GM12891 (cell line): ENCODE data around the gene PODN.

Experiments used
- DNase-seq: peaks from one replicate; pipeline ENCODE4 v3.0.0; 2011; ENCODE audit warnings: low spot score; ENCODE audit not compliant: insufficient read length
- FAIRE-seq: peaks from 2 replicates; lab custom pipeline; 2011; peaks lifted over from hg19 to GRCh38; lab: Jason Lieb, UNC
- PAX5 ChIP-seq: IDR thresholded peaks from 2 replicates; pipeline ENCODE4 v1.6.1; 2011; ENCODE audit warnings: low read length, moderate library complexity, mild to moderate bottlenecking; ENCODE audit not compliant: insufficient read depth, severe bottlenecking
- POLR2A ChIP-seq: IDR thresholded peaks from 2 replicates; pipeline ENCODE4 v1.6.1; 2011; ENCODE audit warnings: low read depth, low read length, control low read depth
- POLR2AphosphoS5 ChIP-seq: IDR thresholded peaks from 2 replicates; pipeline ENCODE4 v1.6.1; 2011; ENCODE audit warnings: low read depth, low read length, control low read depth
- POU2F2 ChIP-seq: IDR thresholded peaks from 2 replicates; pipeline ENCODE4 v1.6.1; 2011; ENCODE audit warnings: low read depth, mild to moderate bottlenecking, control low read depth, low read length, moderate library complexity
- SPI1 ChIP-seq: IDR thresholded peaks from 2 replicates; pipeline ENCODE4 v1.6.1; 2011; ENCODE audit warnings: low read depth, low read length, control low read depth
- TAF1 ChIP-seq: IDR thresholded peaks from 2 replicates; pipeline ENCODE4 v1.6.1; 2011; ENCODE audit warnings: low read depth, low read length, control low read depth

The PODN gene

GRCh38 chr1:53026254-53026653, 35.8 kb upstream of the PODN start:
- FAIRE-seq, result no peak
- no peak for DNase-seq
- TF ChIP-seq PAX5, result no peak

- TF ChIP-seq POLR2A, result no peak
- TF ChIP-seq SPI1, result no peak
- TF ChIP-seq POU2F2, result no peak
- TF ChIP-seq PAX5, result no peak
- no peak for TF ChIP-seq TAF1
- TF ChIP-seq POLR2AphosphoS5, result no peak
- DNase-seq (no peak), FAIRE-seq (no peak)
These were observed 30.3 kb upstream of the PODN start for GRCh38 chr1:53031732-53032131.

GRCh38 chr1:53037159-53037558, 24.9 kb upstream of the PODN start:
- DNase-seq, result no peak
- FAIRE-seq, result no peak
- no peak for TF ChIP-seq PAX5
- TF ChIP-seq TAF1, result no peak

GRCh38 chr1:53038566-53038965, 23.4 kb upstream of the PODN start:
- TF ChIP-seq POU2F2 (no peak), POLR2AphosphoS5 (no peak), SPI1 (no peak), PAX5 (no peak), POLR2A (no peak)
- FAIRE-seq (no peak), DNase-seq (no peak)

GRCh38 chr1:53043271-53043670, 18.7 kb upstream of the PODN start:
- FAIRE-seq (no peak), DNase-seq (no peak)
- TF ChIP-seq TAF1 (no peak), POU2F2 (no peak), POLR2A (no peak), PAX5 (no peak), SPI1 (no peak), POLR2AphosphoS5 (no peak)

- no peak for TF ChIP-seq POU2F2
- DNase-seq, result no peak
- FAIRE-seq, result no peak
These were observed 17.1 kb upstream of the PODN start for GRCh38 chr1:53044926-53045325.

GRCh38 chr1:53046930-53047329, 15.1 kb upstream of the PODN start:
- no peak for DNase-seq
- FAIRE-seq, result no peak
- no peak for TF ChIP-seq POU2F2
- TF ChIP-seq PAX5, result no peak
- no peak for TF ChIP-seq POLR2AphosphoS5
- TF ChIP-seq POLR2A, result no peak
- TF ChIP-seq SPI1, result no peak

- FAIRE-seq (no peak), DNase-seq (no peak)
- TF ChIP-seq POU2F2 (no peak), TAF1 (no peak), PAX5 (no peak), SPI1 (no peak), POLR2A (no peak), POLR2AphosphoS5 (no peak)
These were observed 14.0 kb upstream of the PODN start for GRCh38 chr1:53047737-53048736.

GRCh38 chr1:53048960-53049573, 12.9 kb upstream of the PODN start:
- FAIRE-seq, result no peak
- DNase-seq, result no peak
- TF ChIP-seq PAX5, result no peak
- TF ChIP-seq POLR2A, result no peak
- no peak for TF ChIP-seq SPI1

- FAIRE-seq (no peak), DNase-seq (no peak)
- TF ChIP-seq SPI1, result no peak
- no peak for TF ChIP-seq POLR2A
- no peak for TF ChIP-seq TAF1
- TF ChIP-seq POLR2AphosphoS5, result no peak
- no peak for TF ChIP-seq POU2F2
- no peak for TF ChIP-seq PAX5
These were observed 12.4 kb upstream of the PODN start for GRCh38 chr1:53049574-53049967.
